Astrocyte (in vitro differentiated cells and primary cell): Measurements from ENCODE around the gene UBR2.

Source experiments
- EZH2 ChIP-seq: IDR thresholded peaks from 2 replicates; pipeline ENCODE4 v1.6.1; 2012; ENCODE audit warnings: mild to moderate bottlenecking, low read length, inconsistent platforms; ENCODE audit not compliant: insufficient read depth
- TF ChIP-seq, protein P1 (sequence below): IDR thresholded peaks from 2 replicates; pipeline ENCODE4 v1.5.1; 2011; ENCODE audit warnings: low read depth, mild to moderate bottlenecking, inconsistent platforms, low read length, moderate library complexity; ENCODE audit not compliant: insufficient read depth

DNA sequence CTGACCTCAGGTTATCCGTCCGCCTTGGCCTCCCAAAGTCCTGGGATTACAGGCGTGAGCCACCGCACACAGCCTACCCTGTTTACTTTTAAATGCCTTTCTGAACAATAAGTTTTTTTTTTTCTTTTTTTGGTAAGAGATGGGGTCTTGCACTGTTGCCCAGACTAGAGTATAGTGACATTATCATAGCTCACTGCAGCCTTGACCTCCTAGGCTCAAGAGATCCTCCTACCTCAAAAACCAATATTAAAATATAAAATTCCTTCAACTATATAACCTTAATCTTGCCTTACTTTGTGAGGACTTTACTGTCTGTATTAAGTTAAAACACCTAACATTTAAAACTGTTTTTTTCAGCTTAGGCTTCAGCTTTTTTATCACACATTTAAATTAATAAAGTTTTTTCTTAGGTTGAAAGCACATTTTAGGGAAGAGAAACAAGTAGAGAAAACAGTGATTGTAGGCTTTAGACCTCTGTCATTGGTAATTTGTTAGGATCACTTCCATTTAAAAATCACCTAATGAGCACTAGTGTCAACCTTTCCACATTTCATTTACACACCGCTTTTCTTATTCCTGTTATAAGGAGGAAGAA is 2.9 kb downstream of the UBR2 start:
- no peak for TF ChIP-seq EZH2
- TF ChIP-seq, protein P1, sequence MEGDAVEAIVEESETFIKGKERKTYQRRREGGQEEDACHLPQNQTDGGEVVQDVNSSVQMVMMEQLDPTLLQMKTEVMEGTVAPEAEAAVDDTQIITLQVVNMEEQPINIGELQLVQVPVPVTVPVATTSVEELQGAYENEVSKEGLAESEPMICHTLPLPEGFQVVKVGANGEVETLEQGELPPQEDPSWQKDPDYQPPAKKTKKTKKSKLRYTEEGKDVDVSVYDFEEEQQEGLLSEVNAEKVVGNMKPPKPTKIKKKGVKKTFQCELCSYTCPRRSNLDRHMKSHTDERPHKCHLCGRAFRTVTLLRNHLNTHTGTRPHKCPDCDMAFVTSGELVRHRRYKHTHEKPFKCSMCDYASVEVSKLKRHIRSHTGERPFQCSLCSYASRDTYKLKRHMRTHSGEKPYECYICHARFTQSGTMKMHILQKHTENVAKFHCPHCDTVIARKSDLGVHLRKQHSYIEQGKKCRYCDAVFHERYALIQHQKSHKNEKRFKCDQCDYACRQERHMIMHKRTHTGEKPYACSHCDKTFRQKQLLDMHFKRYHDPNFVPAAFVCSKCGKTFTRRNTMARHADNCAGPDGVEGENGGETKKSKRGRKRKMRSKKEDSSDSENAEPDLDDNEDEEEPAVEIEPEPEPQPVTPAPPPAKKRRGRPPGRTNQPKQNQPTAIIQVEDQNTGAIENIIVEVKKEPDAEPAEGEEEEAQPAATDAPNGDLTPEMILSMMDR, result no peak
